Activated gamma-delta T cell treated with anti-CD3 and anti-CD28 coated beads, Interleukin-2, amount 50 U/mL, for 16 hours (primary cell): ENCODE data around the gene FKBP5.
"Not testable (repeated sequence)": the region's sequence is repeated elsewhere in the genome, so short reads cannot be mapped to it uniquely, and the experiment has no call there.

Experiments
- DNase-seq: peaks from one replicate; pipeline ENCODE4 v3.0.0-alpha.2; 2020; ENCODE audit warnings: low read depth

The FKBP5 gene

DNA sequence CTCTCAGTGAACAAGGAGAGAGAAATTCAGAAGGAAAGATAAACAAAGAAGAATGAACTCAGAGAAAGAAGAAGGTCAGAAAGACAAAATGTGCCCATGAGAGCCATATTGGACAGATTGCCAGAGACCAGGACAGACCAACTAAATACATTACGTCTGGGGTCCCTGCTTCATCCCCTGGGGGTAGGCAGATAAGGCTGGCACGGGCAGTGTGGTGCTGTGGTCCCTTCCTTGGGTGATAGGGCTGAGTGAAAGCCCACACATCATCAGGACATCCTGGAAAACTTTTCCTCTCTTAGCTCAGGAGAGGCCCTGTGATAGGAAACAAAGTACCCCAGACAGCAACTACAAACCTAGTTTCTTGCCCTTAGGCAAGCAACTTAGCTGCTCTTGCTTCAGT is 34.9 kb upstream of the FKBP5 start:
- no peak for DNase-seq

DNA sequence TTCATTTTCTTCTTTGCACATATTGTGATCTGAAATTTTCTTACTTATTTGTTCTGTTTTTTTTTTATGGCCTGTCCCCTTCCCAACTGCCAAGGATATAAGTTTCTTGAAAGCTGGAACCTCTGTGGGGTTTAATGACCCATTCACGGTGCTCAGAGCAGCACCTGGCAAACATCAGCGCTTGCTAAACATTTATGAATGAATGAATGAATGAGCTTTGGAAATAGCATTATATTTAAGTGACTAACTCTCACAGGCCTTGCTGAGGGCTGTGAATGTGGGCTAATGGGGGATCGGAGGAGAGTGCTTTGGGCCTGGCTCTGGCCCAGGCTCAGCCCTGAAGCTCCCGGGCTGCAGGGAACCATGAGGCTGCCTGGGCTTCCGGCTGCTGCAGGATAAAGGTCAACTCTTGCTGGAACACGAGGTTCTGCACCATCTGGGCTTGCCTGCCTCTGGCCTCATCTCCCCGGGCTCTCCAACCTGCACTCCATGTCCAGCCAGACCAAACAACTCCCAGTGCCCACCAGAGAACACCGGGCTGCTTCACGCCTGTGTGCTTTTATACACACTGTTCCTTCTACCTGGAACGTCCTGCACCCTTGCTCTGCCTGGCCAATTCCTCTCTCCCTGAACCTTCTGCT is 33.5 kb upstream of the FKBP5 start:
- DNase-seq, result no peak

DNA sequence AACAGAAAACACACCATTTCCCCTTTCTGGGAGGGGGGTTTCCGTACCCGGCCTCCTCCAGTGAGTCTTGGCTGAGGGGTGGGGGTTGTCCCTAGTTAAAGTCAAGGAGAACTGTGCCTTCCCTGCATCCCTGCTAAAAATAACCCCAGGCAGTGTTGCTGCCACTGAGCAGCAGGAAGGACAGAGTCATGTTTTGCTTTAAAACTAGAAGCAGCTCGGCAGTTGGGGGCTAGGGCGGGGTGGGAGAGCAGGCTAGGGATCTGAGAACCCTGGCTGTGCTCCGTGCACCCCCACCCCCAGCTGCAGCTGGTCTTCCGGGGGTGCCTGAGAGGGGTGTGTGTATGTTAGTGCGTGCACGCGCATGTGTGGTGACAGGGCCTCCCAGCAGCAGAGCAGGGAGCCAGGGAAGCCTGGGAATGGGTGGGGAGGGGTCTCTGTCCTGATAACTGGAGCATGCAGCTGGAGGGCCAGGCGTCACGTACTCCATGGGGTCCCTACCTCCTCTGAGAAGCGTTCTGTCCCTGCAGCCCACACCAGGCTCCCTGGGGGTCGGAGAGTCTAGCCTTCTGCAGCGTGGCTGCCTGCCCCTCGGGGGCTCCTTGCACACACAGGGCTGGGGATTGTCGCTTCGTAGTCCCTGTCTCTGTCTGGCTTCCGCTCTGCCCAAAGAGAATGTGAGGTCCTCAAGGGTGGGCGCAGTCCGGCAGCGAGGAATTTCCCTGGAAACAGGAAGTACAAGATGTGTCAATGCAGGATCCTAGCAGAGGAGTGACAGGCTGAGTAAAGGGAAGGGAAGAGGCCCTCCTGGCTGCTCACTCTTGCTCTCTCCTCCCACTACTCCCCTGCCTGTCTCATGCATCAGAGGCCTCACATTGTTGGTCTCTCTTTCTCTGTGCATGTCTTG is 31.4 kb upstream of the FKBP5 start:
- no peak for DNase-seq

DNA sequence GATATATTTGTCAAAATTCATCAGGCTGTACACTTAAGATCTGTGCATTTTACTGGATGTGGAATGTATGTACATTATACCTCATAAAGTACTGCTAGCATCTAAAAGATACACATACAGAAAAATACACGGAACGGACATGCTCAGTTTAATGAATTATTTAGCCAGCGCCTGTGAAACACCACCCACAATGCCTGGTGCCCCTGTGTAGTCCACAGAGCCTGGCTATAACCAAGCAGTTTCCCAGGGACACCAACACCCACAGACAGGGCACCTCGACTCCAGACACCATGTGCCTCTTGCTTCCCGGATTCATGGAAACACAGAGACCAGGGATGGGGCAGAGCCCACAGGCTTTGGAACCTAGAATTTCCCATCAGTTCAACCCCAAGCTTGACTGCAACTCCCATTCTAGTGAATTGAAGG is 30.7 kb upstream of the FKBP5 start:
- DNase-seq, result no peak

DNA sequence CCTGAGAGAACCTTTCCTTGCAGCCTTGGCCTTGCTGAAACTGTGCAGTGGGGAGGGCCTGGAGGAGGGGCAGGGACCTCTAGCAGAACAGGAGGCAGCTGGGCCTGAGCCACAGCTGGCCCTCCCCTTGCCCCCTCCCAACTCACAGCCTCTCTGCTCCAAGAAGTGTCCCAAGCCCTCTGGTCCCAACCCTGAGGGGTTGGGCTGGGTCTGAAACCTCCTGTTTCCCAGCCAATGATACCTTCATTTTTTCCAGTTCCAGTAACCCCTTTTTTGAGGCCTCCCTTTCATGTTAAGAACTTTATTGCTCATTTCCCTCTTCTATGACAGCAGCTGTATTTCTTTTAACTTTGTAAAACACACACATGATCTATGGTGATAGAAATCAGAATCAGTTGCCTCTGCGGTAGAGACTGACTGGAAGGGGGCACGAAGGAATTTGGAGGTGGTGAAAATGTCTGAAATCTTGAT is 30.2 kb upstream of the FKBP5 start:
- no peak for DNase-seq

DNA sequence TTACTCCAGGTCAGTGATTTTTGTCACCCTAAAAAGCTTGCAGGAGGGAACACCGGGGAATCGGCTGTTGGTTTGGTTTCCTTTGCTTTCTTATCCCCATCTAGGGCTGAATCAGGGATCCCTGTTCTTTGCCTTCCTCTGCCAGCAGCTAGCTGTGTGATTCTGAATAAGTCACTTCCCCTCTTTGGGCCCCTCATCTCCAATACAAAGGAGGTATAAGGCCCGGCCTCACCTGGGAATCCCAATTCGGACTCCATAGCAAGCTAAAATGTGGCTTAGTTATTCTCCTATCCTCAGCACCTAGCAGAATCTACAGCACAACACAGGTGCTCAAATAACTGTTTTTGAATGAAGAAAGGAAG is 29.6 kb upstream of the FKBP5 start:
- no peak for DNase-seq

DNA sequence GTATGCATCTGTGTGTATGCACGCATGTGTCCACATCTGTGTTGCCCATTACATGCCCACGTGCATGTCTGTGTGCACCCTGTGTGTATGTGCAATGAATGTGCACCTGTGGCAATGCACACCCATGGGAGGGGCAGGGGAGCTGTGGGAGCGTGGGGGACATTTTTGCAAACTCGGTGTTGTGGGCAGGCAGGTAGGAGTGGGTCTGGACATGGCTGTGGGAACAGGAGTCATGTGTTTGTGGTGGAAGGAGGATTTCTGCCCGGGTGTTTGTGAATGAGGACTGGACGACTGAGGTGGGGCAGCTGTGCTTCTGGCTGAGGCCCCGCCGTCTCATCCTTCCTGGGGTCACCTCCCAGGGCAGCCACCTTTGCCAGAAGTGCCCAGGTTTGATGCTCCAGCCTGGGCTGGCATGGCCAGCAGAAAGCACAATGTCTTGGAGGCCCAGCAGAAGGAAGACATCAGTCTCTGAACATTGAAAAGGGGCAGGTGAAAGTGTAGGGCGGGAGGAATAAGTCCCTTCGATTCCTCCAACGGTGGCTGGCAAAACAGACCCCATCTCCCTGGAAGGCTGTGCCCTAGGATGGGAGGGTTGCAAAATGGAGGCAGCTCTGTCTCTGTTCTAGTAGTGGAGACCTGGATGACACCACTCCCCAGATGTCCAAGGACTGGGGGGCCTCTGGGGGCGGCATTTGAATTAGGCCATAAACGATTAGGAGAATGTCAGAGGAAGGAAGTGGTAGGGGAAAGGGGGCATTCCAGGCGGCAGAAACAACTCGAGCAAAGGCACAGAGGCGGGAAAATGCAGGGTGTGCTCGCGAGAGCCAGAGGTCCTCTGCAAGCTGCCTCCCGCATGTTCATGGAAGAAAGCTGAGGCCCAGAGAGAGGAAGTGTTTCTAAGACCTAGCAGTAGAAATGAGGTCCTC is 29.0 kb upstream of the FKBP5 start:
- DNase-seq, result no peak

DNA sequence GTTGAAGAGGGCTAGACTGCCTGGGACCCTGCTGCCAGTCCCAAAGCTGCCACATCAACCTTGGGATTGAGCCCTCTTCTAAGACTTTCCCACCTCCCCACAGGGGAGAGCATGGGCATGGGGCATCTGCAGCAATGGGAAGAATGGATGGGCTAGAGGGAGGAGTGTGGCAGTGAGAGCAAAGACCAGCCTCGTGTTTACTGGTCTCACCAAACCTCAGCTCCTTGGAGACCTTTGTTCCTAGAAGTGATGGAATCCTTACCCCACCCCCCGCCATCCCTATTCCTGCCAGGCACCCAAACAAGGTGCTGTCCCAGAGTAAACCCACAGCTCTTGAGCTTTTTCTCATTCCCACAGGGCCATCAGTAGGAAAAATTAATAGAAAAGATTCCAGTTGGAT is 28.1 kb upstream of the FKBP5 start:
- DNase-seq, result no peak

DNA sequence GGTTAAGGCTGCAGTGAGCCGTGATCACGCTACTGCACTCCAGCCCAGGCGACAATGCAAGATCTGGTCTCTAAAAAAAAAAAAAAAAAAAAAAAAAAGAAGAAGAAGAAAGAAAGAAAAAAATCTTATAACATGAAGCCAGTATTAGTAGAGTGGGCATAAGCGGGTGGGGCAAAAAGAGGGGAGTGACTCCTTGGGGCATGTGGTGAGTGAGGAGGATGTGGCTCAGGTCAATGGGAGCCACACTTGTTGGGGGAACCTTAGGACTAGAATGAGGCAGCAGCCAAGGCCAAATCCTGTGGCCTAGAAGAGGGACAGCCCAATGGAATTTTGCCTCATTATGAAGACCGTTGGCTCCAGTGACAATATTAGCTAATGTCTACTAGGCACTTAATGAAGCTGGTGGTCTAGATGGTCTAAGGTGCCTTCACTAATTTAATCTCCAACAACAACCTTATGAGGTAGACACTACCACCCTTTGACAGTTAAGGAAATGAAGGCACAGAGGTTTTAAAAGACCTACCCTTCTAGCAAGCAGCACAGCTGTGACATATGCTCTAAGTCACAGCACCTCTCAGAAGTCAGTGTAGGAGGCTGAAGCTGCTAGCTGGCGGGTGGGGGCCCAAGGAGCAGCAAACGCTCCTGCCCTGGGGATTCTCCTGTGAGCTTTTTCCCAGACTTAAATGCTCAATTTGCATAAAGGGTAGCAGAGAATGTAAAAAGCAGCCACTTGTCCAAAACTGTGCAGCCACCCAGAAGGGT is 24.5 kb upstream of the FKBP5 start:
- no peak for DNase-seq

DNA sequence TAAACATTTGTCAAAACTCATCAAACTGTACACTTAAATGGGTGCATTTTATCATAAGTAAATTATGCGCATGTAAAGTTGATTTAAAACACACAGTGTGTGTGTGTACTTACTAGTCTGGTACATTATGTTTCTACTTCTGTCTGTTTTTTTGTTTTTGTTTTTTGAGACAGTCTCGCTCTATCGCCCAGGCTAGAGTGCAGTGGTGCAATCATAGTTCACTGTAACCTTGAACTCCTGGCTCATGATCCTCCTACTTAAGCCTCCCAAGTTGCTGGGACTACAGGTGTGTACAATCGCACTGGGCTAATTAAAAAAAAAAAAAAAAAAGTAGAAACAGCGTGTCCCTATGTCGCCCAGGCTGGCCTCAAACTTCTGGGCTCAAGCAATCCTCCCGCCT is 23.0 kb upstream of the FKBP5 start:
- DNase-seq, result no peak

DNA sequence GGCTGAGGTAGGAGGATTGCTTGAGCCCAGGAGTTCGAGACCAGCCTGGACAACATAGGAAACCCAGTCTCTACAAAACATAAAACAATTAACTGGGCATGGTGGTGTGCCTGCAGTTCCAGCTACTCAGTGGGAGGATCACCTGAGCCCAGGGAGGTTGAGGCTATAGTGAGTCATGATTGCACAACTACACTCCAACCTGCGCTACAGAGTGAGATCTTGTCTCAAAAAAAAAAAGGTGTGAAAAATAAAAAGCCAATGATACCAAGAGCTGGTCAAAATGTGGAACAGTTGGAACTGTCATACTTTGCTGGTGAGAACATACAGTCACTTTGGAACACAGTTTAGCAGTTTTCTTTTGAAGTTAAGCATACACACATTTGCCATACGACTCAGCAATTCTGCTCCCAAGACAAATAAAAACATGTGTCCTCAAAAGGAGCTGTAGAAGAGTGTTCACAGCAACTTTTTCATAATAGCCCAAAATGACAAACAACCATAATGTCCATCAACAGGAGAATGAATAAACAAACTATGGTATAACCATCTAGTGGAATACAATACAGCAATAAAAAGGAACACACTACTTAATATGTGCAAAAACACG is 21.6 kb upstream of the FKBP5 start:
- DNase-seq, result no peak

DNA sequence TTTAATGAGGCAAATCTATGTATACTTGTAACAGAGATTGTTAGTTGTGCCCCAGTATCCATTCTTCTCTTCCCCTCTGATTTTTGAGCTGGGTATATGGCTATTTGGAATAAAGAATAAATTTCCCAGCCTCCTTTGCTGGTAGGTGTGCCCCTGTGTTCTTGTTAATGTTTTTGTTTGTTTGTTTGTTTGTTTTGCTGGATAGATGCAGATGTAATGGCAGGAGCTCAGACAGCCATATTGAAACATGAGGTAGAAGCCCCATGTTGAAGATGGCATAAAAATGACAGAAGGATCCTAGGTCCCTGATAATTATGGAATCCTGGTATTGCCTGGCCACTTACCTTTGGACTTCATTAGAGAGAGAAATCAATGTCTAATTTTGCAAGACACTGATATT is 19.9 kb upstream of the FKBP5 start:
- DNase-seq, result no peak

DNA sequence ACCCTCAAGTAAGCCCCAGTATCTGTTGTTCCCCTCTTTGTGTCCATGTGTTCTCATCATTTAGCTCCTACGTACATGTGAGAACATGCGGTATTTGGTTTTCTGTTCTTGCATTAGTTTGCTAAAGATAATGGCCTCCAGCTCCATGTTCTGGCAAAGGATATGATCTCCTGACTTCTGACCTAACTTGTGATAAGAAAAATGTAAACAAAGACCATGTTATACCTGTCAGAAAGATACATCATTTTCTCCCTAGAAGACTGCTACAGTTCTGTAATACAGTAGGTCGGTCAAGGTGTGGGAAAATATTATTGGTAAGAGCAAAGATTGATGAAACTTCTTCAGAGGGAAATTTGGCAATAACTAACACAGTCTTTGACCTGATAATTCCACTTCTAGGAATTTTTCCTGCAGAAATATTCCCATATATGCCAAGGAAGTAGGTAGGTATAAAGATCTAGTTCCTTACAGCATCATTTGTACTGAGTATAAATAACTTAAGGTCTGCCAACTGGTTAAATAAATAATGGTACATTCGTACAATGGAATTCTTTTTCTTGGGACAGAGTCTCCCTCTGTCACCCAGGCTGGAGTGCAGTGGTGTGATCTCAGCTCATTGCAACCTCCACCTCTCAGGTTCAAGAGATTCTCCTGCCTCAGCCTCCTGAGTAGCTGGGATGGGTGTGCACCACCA is 19.1 kb upstream of the FKBP5 start:
- DNase-seq, result no peak

DNA sequence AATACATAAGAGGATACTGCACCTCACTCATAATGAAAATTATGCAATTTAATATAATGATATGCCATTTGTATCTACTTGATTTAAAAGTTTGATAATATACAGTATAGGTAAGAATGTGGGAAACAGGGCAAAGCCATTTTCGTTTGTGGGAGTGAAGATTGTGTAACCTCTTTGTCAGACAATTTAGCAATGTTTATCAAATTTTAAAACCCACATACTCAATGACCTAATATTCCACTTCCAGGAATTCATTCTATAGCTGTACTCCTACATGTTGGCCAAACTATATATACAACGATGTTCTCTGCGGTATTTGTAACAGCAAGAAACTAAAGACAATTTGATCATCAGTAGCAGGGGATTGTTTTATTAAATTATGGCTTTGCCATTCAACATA is 17.8 kb upstream of the FKBP5 start:
- DNase-seq, result no peak

DNA sequence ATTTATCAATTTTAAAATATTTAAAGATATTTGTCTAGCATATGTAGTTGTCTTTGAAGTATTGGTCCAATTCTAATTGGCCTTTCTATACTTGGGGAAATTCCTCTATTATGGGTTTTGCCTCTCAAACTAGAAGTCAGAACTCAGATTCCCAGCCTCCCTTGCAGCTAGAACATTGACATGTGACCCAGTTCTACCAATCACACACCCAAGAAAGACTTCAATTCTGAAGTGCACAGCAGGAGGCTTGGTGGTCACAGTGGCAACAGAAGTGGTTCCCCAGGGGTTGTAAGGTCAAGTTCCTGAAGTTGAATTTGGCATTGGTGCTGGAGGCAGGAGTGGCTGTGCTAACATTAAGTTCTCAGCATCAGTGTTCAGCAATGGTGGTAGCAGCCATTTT is 14.8 kb upstream of the FKBP5 start:
- DNase-seq, result no peak

DNA sequence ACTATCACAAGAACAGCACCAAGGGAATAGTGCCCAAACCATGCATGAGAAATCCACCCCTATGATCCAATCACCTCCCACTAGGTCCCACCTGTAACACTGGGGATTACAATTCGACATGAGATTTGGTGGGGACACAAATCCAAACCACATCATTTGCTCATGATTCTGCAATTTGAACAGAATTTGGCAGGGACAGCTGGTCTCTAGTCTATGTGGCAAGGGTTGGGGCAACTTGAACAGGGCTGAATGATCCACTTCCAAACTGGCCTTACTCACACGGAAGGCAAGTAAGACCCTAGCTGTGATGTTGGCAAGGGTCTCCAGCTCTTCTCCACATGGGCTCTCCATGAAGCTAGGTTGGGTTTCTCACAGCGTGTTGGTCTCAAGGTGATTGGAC is 10.1 kb upstream of the FKBP5 start:
- no peak for DNase-seq

DNA sequence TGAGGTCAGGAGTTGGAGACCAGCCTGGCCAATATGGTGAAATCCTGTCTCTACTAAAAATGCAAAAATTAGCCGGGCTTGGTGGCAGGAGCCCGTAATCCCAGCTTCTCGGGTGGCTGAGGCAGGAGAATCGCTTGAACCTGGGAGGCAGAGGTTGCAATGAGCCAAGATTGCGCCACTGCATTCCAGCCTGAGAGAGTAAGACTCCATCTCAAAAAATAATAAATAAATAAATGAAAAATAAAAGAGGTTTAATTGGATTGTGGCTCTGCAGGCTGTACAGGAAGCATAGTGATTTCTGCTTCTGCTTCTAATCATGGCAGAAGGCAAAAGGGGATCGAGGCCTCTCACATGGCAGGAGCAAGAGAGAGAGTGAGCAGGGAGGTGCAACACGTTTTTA is 9.7 kb upstream of the FKBP5 start:
- not testable (repeated sequence) for DNase-seq

DNA sequence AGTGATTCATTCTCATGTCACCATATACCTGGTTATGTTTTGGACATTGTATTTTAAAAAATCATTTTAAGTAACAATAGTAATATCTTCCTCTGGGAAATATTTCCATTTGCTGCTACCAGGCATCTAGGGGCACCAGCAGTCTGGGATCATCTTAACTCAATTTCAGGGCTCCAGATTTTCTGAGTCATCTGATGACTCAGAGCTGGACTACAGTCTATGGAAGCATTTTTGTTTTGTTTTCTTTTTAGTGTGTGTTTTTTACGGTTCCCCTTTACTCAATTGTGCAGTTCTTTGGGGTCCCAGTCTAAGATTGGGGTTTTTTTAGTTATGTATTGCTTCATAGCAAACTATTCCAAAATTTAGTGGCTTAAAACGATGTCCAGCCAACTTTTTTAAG is 5.7 kb upstream of the FKBP5 start:
- DNase-seq, result no peak

DNA sequence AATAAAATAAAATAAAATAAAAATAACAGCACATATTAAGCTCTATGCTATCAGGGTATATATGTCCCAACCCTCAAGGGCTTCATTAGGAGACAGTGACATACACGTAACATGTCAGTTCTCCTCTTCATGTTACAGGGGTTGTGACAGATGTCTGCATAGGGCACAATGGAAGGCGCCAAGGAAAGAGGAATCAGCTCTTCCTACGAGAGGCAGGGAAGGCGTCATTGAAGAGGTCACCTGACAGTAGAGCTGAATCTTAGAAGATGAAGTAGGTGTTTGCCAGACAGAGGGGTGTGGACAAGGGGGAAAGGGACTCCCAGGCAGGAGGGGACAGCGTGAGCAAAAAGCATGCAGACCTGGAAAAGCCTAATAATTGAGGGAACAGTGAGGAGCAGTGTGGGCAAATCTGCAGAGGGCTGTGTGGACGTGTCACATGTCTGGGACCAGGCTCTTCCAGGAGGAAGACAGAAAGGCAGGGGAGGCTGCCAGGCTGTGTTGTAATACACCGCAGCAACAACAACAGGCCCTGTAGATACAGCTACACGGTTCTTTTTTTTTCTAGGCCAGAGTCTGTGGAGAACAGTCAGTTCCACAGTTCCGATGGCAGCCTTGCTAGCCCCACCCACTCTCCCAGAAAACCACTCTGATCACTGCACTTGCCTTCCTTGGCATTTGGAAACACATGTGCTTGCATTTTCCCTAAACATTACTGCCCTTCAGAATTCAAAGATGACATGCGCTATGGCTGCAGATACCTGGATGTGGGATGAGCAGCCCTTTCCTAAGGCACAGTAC is 2.5 kb upstream of the FKBP5 start:
- no peak for DNase-seq

DNA sequence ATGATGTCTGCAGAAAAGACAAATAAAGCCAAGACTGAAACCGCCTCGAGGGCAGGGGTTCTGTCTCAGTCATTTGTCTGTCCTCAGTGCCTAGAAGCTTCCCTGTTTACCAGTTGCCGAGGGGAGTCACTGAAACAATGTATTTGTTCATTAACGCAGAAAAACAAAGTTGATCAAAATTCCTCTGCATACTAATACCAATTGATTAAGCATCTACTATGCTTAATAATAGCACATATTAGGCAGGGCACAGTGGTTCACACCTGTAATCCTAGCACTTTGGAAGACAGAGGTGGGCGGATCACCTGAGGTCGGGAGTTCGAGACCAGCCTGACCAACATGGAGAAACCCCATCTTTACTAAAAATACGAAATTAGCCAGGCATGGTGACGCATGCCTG is 1.8 kb upstream of the FKBP5 start:
- no peak for DNase-seq
